ENCODE results near the gene SAP30. TPM values are rescaled to one million over a fixed set of nuclear protein-coding genes. Genes with fewer than 3 reads are reported as not detected.

SAP30 gene
- total RNA-seq, 1 experiment from 2014 or later: 58.7 TPM

- peak; percentile 29 for DNase-seq (ENCODE audit: low read depth)
These were observed 3.5 kb upstream of the SAP30 start for GRCh38 chr4:173367285-173367684.

- DNase-seq (ENCODE audit: low read depth): peak; percentile 63
These were observed 2.8 kb upstream of the SAP30 start for GRCh38 chr4:173367946-173368345.

GRCh38 chr4:173370130-173370476 is 651 bp upstream of the SAP30 start:
- no peak for DNase-seq (ENCODE audit: low read depth)

- peak; percentile 78 for DNase-seq (ENCODE audit: low read depth)
These were observed 788 bp downstream of the SAP30 start for GRCh38 chr4:173371292-173372192.

GRCh38 chr4:173374588-173374987 is 3.8 kb downstream of the SAP30 start:
- no peak for DNase-seq (ENCODE audit: low read depth)

GRCh38 chr4:173379929-173380328 is 9.2 kb downstream of the SAP30 start:
- DNase-seq (ENCODE audit: low read depth): no peak

GRCh38 chr4:173380987-173381386 is 10.2 kb downstream of the SAP30 start:
- DNase-seq (ENCODE audit: low read depth): no peak

- DNase-seq (ENCODE audit: low read depth): no peak
These were observed 10.9 kb downstream of the SAP30 start for GRCh38 chr4:173381610-173382009.

GRCh38 chr4:173382349-173382748 is 11.6 kb downstream of the SAP30 start:
- DNase-seq (ENCODE audit: low read depth): no peak

- DNase-seq (ENCODE audit: low read depth): no peak
These were observed 16.0 kb downstream of the SAP30 start for GRCh38 chr4:173386751-173387150.

- DNase-seq (ENCODE audit: low read depth): no peak
These were observed 20.9 kb downstream of the SAP30 start for GRCh38 chr4:173391701-173392100.

- no peak for DNase-seq (ENCODE audit: low read depth)
These were observed 26.9 kb downstream of the SAP30 start for GRCh38 chr4:173397604-173398003.

GRCh38 chr4:173398220-173398619 is 27.5 kb downstream of the SAP30 start:
- no peak for DNase-seq (ENCODE audit: low read depth)

GRCh38 chr4:173398779-173399415 is 28.1 kb downstream of the SAP30 start, which contains the start of gene SCRG1:
Gene SCRG1, minus strand, starts transcription at chr4:173399116. Its CDS starts 7,702 bp downstream, at chr4:173391414.
- DNase-seq (ENCODE audit: low read depth): no peak

- DNase-seq (ENCODE audit: low read depth): no peak
These were observed 30.3 kb downstream of the SAP30 start for GRCh38 chr4:173401063-173401462.

- DNase-seq (ENCODE audit: low read depth): peak; percentile 33
These were observed 32.3 kb downstream of the SAP30 start for GRCh38 chr4:173403051-173403450.

- DNase-seq (ENCODE audit: low read depth): no peak
These were observed 33.6 kb downstream of the SAP30 start for GRCh38 chr4:173404296-173404865.

GRCh38 chr4:173405840-173406606 is 35.3 kb downstream of the SAP30 start:
- DNase-seq (ENCODE audit: low read depth): no peak

- DNase-seq (ENCODE audit: low read depth): no peak
These were observed 39.3 kb downstream of the SAP30 start for GRCh38 chr4:173410079-173410478.

GRCh38 chr4:173411106-173411693 is 40.4 kb downstream of the SAP30 start:
- peak; percentile 32 for DNase-seq (ENCODE audit: low read depth)

- DNase-seq (ENCODE audit: low read depth): no peak
These were observed 42.3 kb downstream of the SAP30 start for GRCh38 chr4:173413036-173413435.

Data from LHCN-M2 (cell line).